Measurements from ENCODE around the gene STAB2. TPM values are rescaled to one million over a fixed set of nuclear protein-coding genes. Genes with fewer than 3 reads are reported as not detected.

Gene STAB2
- total and polyA plus RNA-seq, 4 donors: 3.4 to 42.6 (median 16.6) TPM

GRCh38 chr12:103677341-103677740 is 90.3 kb downstream of the STAB2 start:
- no peak overlapping the region for H3K9ac ChIP-seq (ENCODE audit: low read depth in 1 of 2, low read length in 2 of 2)

GRCh38 chr12:103677905-103678304 is 90.8 kb downstream of the STAB2 start:
- Histone ChIP-seq H3K4me1 (ENCODE audit: control insufficient read depth in 4 of 4, insufficient read depth in 4 of 4, low read length in 3 of 4) (no peaks in the 10 kb centered on the region), H3K9ac (ENCODE audit: low read depth in 1 of 2, low read length in 2 of 2) (no peak overlapping the region), H3K36me3 (ENCODE audit: control insufficient read depth in 4 of 4, insufficient read depth in 3 of 4, low read depth in 1 of 4, low read length in 3 of 4) (no peaks in the 10 kb centered on the region), H3K27ac (ENCODE audit: low read depth in 1 of 2, low read length in 2 of 2) (no peak overlapping the region), H3K27me3 (ENCODE audit: control insufficient read depth in 4 of 4, insufficient read depth in 4 of 4, low read length in 3 of 4) (no peaks in the 10 kb centered on the region), H3K4me3 (ENCODE audit: low read depth in 1 of 3, low read length in 3 of 3) (no peak overlapping the region), H3K9me3 (ENCODE audit: control insufficient read depth in 4 of 4, low read length in 3 of 4) (no peaks in the 10 kb centered on the region)
- 68% methylated on average over 2 of the region's 2 CpGs for WGBS
- no peak for TF ChIP-seq HNF4A (conservative IDR thresholded peaks at IDR 0.05)
- TF ChIP-seq SP1 (IDR thresholded peaks at IDR 0.05): no peak
- no peak for TF ChIP-seq REST (IDR thresholded peaks at IDR 0.05)
- TF ChIP-seq FOXA1 (IDR thresholded peaks at IDR 0.05): no peak
- TF ChIP-seq ATF3 (IDR thresholded peaks at IDR 0.05): no peak
- TF ChIP-seq JUND (IDR thresholded peaks at IDR 0.05): no peak
- no peak for TF ChIP-seq RXRA (IDR thresholded peaks at IDR 0.05)
- TF ChIP-seq YY1 (IDR thresholded peaks at IDR 0.05): no peak
- no peak for TF ChIP-seq GABPA (IDR thresholded peaks at IDR 0.05 in 1 of 2, conservative IDR thresholded peaks at IDR 0.05 in 1 of 2)
- TF ChIP-seq HNF4G (IDR thresholded peaks at IDR 0.05): no peak
- TF ChIP-seq CTCF (IDR thresholded peaks at IDR 0.05; ENCODE audit: low read depth, low read length, missing input control): no peak
- TF ChIP-seq EGR1 (IDR thresholded peaks at IDR 0.05; ENCODE audit: low read depth in 2 of 2): no peak
- no peak for TF ChIP-seq MAX (IDR thresholded peaks at IDR 0.05)
- DNase-seq (ENCODE audit: low spot score): no peak

More at GRCh38 chr12:103677341-103677740, 90.3 kb downstream of the STAB2 start:
- WGBS: 68% methylated on average over 8 of the region's 8 CpGs
- DNase-seq (ENCODE audit: low spot score): no peak
- Histone ChIP-seq H3K4me3 (ENCODE audit: low read depth in 1 of 3, low read length in 3 of 3) (no peak overlapping the region), H3K4me1 (ENCODE audit: control insufficient read depth in 4 of 4, insufficient read depth in 4 of 4, low read length in 3 of 4) (no peaks in the 10 kb centered on the region), H3K9me3 (ENCODE audit: control insufficient read depth in 4 of 4, low read length in 3 of 4) (no peaks in the 10 kb centered on the region), H3K27me3 (ENCODE audit: control insufficient read depth in 4 of 4, insufficient read depth in 4 of 4, low read length in 3 of 4) (no peaks in the 10 kb centered on the region), H3K36me3 (ENCODE audit: control insufficient read depth in 4 of 4, insufficient read depth in 3 of 4, low read depth in 1 of 4, low read length in 3 of 4) (no peaks in the 10 kb centered on the region), H3K27ac (ENCODE audit: low read depth in 1 of 2, low read length in 2 of 2) (no peak overlapping the region)
- no peak for TF ChIP-seq HNF4A (conservative IDR thresholded peaks at IDR 0.05)
- no peak for TF ChIP-seq ZBTB33 (IDR thresholded peaks at IDR 0.05)
- TF ChIP-seq GABPA (IDR thresholded peaks at IDR 0.05 in 1 of 2, conservative IDR thresholded peaks at IDR 0.05 in 1 of 2): no peak
- TF ChIP-seq RAD21 (IDR thresholded peaks at IDR 0.05): no peak

Data from liver (tissue), 9 donors.